Central memory CD8-positive, alpha-beta T cell (primary cell): ENCODE data around the gene PRDM12.

Experiments
- ATAC-seq: fragments of 150-1000 bp; cut with Tn5 transposase; replicated peaks from 2 replicates; pipeline ENCODE4 v1.10.0; 2022; ENCODE audit warnings: mild to moderate bottlenecking, moderate FRiP score, moderate number of reproducible peaks; ENCODE audit not compliant: poor library complexity, severe bottlenecking; ENCODE audit errors: extremely low read depth
- DNase-seq, 2 donors: peaks; one replicate each; pipeline ENCODE4 v3.0.0; 2021; ENCODE audit warnings: low spot score in 2 of 2
- H3K27ac Mint-ChIP-seq: one replicate; pipeline ENCODE4 v1.8.0; 2022; ENCODE audit warnings: low read depth, mild to moderate bottlenecking, moderate library complexity, mixed read lengths
- H3K27me3 Mint-ChIP-seq: one replicate; pipeline ENCODE4 v1.8.0; 2022; ENCODE audit warnings: mixed read lengths
- H3K36me3 Mint-ChIP-seq: one replicate; pipeline ENCODE4 v1.8.0; 2022; ENCODE audit warnings: mild to moderate bottlenecking, moderate library complexity, mixed read lengths; ENCODE audit not compliant: insufficient read depth
- H3K4me1 Mint-ChIP-seq: one replicate; pipeline ENCODE4 v1.8.0; 2022; ENCODE audit warnings: mixed read lengths
- H3K4me3 Mint-ChIP-seq: one replicate; pipeline ENCODE4 v1.8.0; 2022; ENCODE audit warnings: mild to moderate bottlenecking, moderate library complexity, mixed read lengths
- H3K9me3 Mint-ChIP-seq: one replicate; pipeline ENCODE4 v1.8.0; 2022; ENCODE audit warnings: mixed read lengths

Gene PRDM12

GRCh38 chr9:130664251-130665028, at the start of gene PRDM12:
Gene PRDM12, plus strand, starts transcription at chr9:130664594. Its CDS starts 60 bp downstream, at chr9:130664654.
- H3K27me3 Mint-ChIP-seq = peaks cover 81% of the 10 kb centered on the region
- H3K9me3 Mint-ChIP-seq = no peaks in the 10 kb centered on the region
- no peak within 1 kb of the TSS for H3K27ac Mint-ChIP-seq
- peak within 1 kb of the TSS; percentile 67 for H3K4me3 Mint-ChIP-seq
- DNase-seq = no peak
- no peak for ATAC-seq
- peaks cover 2% of the 10 kb centered on the region for H3K36me3 Mint-ChIP-seq
- H3K4me1 Mint-ChIP-seq = peaks cover 19% of the 10 kb centered on the region

- Mint-ChIP-seq H3K27me3 (no peaks in the 10 kb centered on the region), H3K4me1 (no peaks in the 10 kb centered on the region), H3K36me3 (peaks cover 58% of the 10 kb centered on the region), H3K9me3 (no peaks in the 10 kb centered on the region), H3K4me3 (no peak overlapping the region), H3K27ac (no peak overlapping the region)
- no peak for ATAC-seq
- DNase-seq = no peak
Measured at GRCh38 chr9:130616451-130616850, 47.9 kb upstream of the PRDM12 start.

- H3K4me1 Mint-ChIP-seq = no peaks in the 10 kb centered on the region
- H3K27ac Mint-ChIP-seq = no peak overlapping the region
- no peak for DNase-seq
- H3K36me3 Mint-ChIP-seq = peaks cover 70% of the 10 kb centered on the region
- H3K9me3 Mint-ChIP-seq = no peaks in the 10 kb centered on the region
- H3K27me3 Mint-ChIP-seq = no peaks in the 10 kb centered on the region
- no peak for ATAC-seq
- H3K4me3 Mint-ChIP-seq = no peak overlapping the region
Measured at GRCh38 chr9:130623466-130623865, 40.9 kb upstream of the PRDM12 start.

- ATAC-seq = no peak
- H3K4me3 Mint-ChIP-seq = no peak overlapping the region
- H3K27ac Mint-ChIP-seq = no peak overlapping the region
- H3K4me1 Mint-ChIP-seq = no peaks in the 10 kb centered on the region
- no peak for DNase-seq
- no peaks in the 10 kb centered on the region for H3K9me3 Mint-ChIP-seq
- peaks cover 67% of the 10 kb centered on the region for H3K36me3 Mint-ChIP-seq
- H3K27me3 Mint-ChIP-seq = no peaks in the 10 kb centered on the region
Measured at GRCh38 chr9:130624154-130624553, 40.2 kb upstream of the PRDM12 start.

GRCh38 chr9:130626249-130626996, 38.0 kb upstream of the PRDM12 start:
- no peaks in the 10 kb centered on the region for H3K27me3 Mint-ChIP-seq
- peaks cover 60% of the 10 kb centered on the region for H3K36me3 Mint-ChIP-seq
- no peak overlapping the region for H3K4me3 Mint-ChIP-seq
- ATAC-seq = no peak
- no peak for DNase-seq
- H3K9me3 Mint-ChIP-seq = no peaks in the 10 kb centered on the region
- no peak overlapping the region for H3K27ac Mint-ChIP-seq
- no peaks in the 10 kb centered on the region for H3K4me1 Mint-ChIP-seq

- H3K27me3 Mint-ChIP-seq = no peaks in the 10 kb centered on the region
- H3K9me3 Mint-ChIP-seq = no peaks in the 10 kb centered on the region
- no peak for ATAC-seq
- no peak overlapping the region for H3K4me3 Mint-ChIP-seq
- H3K4me1 Mint-ChIP-seq = no peaks in the 10 kb centered on the region
- no peak overlapping the region for H3K27ac Mint-ChIP-seq
- no peak for DNase-seq
- H3K36me3 Mint-ChIP-seq = peaks cover 59% of the 10 kb centered on the region
Measured at GRCh38 chr9:130627051-130627450, 37.3 kb upstream of the PRDM12 start.

GRCh38 chr9:130627896-130628792, 36.2 kb upstream of the PRDM12 start:
- Mint-ChIP-seq H3K27me3 (no peaks in the 10 kb centered on the region), H3K27ac (no peak overlapping the region), H3K4me3 (no peak overlapping the region), H3K9me3 (no peaks in the 10 kb centered on the region), H3K36me3 (peaks cover 52% of the 10 kb centered on the region), H3K4me1 (no peaks in the 10 kb centered on the region)
- DNase-seq (no peak), ATAC-seq (no peak)

- no peaks in the 10 kb centered on the region for H3K9me3 Mint-ChIP-seq
- no peaks in the 10 kb centered on the region for H3K27me3 Mint-ChIP-seq
- ATAC-seq (no peak), DNase-seq (no peak)
- no peaks in the 10 kb centered on the region for H3K4me1 Mint-ChIP-seq
- H3K36me3 Mint-ChIP-seq = peaks cover 41% of the 10 kb centered on the region
- H3K4me3 Mint-ChIP-seq = no peak overlapping the region
- H3K27ac Mint-ChIP-seq = no peak overlapping the region
Measured at GRCh38 chr9:130629443-130630070, 34.8 kb upstream of the PRDM12 start.

- H3K9me3 Mint-ChIP-seq = no peaks in the 10 kb centered on the region
- H3K4me1 Mint-ChIP-seq = no peaks in the 10 kb centered on the region
- no peak overlapping the region for H3K27ac Mint-ChIP-seq
- ATAC-seq = no peak
- H3K36me3 Mint-ChIP-seq = peaks cover 38% of the 10 kb centered on the region
- no peak overlapping the region for H3K4me3 Mint-ChIP-seq
- no peak for DNase-seq
- no peaks in the 10 kb centered on the region for H3K27me3 Mint-ChIP-seq
Measured at GRCh38 chr9:130630071-130630450, 34.3 kb upstream of the PRDM12 start.

- Mint-ChIP-seq H3K4me3 (no peak overlapping the region), H3K27me3 (no peaks in the 10 kb centered on the region), H3K27ac (no peak overlapping the region), H3K9me3 (no peaks in the 10 kb centered on the region), H3K4me1 (no peaks in the 10 kb centered on the region), H3K36me3 (peaks cover 38% of the 10 kb centered on the region)
- DNase-seq (no peak), ATAC-seq (no peak)
Measured at GRCh38 chr9:130630506-130631330, 33.7 kb upstream of the PRDM12 start.

GRCh38 chr9:130631331-130632080, 32.9 kb upstream of the PRDM12 start:
- no peak for DNase-seq
- ATAC-seq = no peak
- Mint-ChIP-seq H3K36me3 (peaks cover 32% of the 10 kb centered on the region), H3K4me1 (no peaks in the 10 kb centered on the region), H3K27ac (no peak overlapping the region), H3K27me3 (no peaks in the 10 kb centered on the region), H3K4me3 (no peak overlapping the region), H3K9me3 (no peaks in the 10 kb centered on the region)
